GM12874 (cell line): ENCODE data around the gene PSMD6.

Experiments
- TF ChIP-seq, protein P1 (sequence below): IDR thresholded peaks from 2 replicates; pipeline ENCODE4 v1.5.1; 2011; ENCODE audit warnings: low read depth, mild to moderate bottlenecking, control low read depth, low read length, moderate library complexity; ENCODE audit not compliant: insufficient read depth

Gene PSMD6

GRCh38 chr3:63986831-63987230 is 36.5 kb downstream of the PSMD6 start:
- TF ChIP-seq, protein P1, sequence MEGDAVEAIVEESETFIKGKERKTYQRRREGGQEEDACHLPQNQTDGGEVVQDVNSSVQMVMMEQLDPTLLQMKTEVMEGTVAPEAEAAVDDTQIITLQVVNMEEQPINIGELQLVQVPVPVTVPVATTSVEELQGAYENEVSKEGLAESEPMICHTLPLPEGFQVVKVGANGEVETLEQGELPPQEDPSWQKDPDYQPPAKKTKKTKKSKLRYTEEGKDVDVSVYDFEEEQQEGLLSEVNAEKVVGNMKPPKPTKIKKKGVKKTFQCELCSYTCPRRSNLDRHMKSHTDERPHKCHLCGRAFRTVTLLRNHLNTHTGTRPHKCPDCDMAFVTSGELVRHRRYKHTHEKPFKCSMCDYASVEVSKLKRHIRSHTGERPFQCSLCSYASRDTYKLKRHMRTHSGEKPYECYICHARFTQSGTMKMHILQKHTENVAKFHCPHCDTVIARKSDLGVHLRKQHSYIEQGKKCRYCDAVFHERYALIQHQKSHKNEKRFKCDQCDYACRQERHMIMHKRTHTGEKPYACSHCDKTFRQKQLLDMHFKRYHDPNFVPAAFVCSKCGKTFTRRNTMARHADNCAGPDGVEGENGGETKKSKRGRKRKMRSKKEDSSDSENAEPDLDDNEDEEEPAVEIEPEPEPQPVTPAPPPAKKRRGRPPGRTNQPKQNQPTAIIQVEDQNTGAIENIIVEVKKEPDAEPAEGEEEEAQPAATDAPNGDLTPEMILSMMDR = no peak

- TF ChIP-seq, protein P1 = no peak
These were observed 37.1 kb downstream of the PSMD6 start for GRCh38 chr3:63986146-63986545.

DNA sequence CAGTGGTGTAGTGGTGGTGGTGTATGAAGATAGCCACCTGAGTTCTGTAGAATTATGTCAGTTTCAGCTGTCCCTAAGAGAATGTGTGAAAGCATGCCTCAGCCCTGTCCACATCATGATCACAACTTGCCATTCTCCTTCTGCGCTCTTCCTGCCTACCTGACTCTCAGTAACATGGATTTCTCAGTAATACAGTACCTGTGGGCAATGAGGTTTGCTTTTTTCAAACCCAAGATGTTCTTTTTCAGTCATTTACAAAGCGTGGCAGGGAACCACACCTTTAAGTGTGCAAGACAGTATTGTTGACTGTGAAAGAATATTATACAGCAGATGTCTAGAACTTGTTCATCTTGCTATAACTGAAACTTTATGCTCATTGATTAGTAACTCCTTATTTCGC is 38.9 kb downstream of the PSMD6 start:
- TF ChIP-seq, protein P1 = no peak

DNA sequence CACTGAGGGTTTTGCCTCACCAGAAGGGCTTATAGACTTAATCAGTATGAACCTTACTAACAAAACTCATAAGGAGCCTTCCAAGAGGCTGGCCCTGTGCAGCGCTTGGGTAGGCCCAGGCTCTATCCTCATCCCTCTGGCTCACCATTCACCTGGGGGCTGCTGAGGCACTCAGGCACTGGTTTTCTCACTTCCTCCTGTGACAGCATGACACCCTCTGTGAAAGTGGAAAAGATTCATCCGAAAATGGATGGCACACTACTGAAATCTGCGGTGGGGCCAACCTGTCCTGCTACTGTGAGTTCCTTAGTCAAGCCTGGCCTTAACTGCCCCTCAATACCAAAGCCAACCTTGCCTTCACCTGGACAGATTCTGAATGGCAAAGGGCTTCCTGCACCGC is 41.3 kb downstream of the PSMD6 start:
- TF ChIP-seq, protein P1 = no peak

GRCh38 chr3:63980830-63981498 is 42.3 kb downstream of the PSMD6 start:
- TF ChIP-seq, protein P1 = no peak

GRCh38 chr3:63980019-63980418 is 43.3 kb downstream of the PSMD6 start:
- TF ChIP-seq, protein P1 = no peak

- TF ChIP-seq, protein P1 = no peak
These were observed 44.0 kb downstream of the PSMD6 start for GRCh38 chr3:63979093-63979885.
